Cardiac fibroblast (primary cell): Measurements from ENCODE around the gene TMPRSS2.

ENCODE experiments used
- DNase-seq, 2 donors: peaks; one replicate each; pipeline versions ENCODE4 v3.0.0 to v3.0.0-alpha.2; 2010; ENCODE audit warnings: low read depth in 2 of 2
- H3K4me3 ChIP-seq, 2 donors: replicated peaks in 1 of 2; 1 replicate in 1 of 2; 2 replicates in 1 of 2; pipeline ENCODE4 v1.5.1; 2011; ENCODE audit warnings: low read depth in 2 of 2, low read length in 2 of 2, mild to moderate bottlenecking in 2 of 2, moderate library complexity in 1 of 2
- CTCF ChIP-seq: IDR thresholded peaks from one replicate; pipeline ENCODE4 v1.5.1; 2011; ENCODE audit warnings: low read depth, mild to moderate bottlenecking, low read length, inconsistent platforms

The TMPRSS2 gene

GRCh38 chr21:41506005-41506594 is 1.9 kb downstream of the TMPRSS2 start:
- DNase-seq: no peak
- H3K4me3 ChIP-seq: no peak overlapping the region
- TF ChIP-seq CTCF: no peak

DNA sequence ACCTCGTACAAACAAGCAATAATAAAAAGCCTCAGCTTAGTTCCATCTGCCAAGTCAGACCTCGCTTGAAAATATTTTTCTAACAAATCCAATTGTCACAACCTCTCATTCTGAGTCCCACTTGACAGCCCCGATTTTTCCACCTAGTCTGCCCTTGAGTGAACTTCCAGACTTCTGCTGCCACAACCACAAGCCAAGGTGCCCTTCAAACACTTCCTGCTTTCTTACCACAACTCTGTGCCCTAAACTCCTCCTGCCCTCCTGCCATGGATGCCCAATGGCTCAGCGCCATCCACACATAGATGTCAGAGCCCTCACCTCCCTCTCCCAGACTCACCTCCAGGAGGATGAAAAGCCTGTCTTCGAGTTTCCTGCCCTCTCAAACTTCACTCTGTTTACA is 3.9 kb downstream of the TMPRSS2 start:
- no peak for DNase-seq
- H3K4me3 ChIP-seq: no peak overlapping the region
- no peak for TF ChIP-seq CTCF

DNA sequence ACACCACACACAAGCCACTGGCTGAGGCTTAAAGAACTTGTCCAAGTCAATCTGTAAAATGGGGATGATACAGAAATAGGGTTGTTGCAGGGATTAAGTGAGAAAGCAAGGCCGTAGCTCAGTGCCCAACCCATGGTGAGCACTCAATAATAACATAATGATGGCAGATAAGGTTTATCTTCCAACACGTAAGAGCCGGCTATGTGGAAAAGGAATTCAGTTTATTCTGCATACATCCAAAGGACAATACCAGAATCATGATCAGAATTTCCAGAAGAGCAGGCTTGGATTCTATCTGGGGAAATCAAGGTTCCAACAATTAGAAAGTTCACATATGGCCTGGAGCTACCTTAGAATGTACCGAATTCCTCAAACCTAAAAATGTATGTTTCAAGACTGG is 4.6 kb downstream of the TMPRSS2 start:
- TF ChIP-seq CTCF: no peak

DNA sequence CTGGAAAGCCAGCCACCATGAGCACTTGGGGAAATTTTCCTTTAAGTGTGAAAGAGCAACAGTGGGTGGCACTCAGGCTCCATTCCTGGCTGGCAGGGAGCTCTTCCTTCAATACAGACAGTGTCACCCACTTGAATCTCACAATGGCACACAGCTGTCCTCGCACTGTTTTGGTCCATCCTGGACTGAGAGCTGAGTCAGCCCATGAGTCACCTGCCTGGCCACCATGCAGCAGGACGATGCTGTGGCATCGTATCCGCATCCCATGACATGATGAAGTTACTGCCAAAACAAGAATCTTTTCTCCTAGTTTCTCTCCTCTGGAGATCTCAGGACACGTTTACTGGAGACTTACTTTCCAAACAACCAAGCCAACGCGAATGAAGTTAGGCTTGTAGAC is 6.0 kb downstream of the TMPRSS2 start:
- no peak for DNase-seq
- H3K4me3 ChIP-seq: no peak overlapping the region
- no peak for TF ChIP-seq CTCF

More for the DNA sequence above, 4.6 kb downstream of the TMPRSS2 start:
- DNase-seq: no peak
- H3K4me3 ChIP-seq: no peak overlapping the region

DNA sequence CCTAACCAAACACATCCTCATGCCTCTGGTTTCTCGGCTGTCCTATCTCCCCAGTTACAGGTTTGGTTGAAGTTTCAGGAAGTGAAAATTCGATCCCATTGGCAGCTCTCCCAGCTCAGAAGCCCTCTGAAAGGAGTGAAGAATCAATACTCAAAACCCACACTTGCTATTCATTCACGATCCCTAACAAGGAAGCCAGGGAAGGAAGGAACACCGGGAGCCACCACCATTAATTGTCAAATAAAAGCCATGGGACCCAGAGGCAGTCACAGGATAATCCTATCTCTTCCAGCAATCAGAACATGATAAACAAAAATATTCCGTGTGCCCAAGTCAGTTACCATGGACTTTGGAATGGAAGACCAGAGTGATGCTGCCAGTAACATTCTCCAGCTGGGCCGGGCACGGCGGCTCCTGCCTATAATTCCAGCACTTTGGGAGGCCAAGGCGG is 7.0 kb downstream of the TMPRSS2 start:
- TF ChIP-seq CTCF: no peak
- H3K4me3 ChIP-seq: no peak overlapping the region
- no peak for DNase-seq

GRCh38 chr21:41500363-41500762 is 7.6 kb downstream of the TMPRSS2 start:
- no peak for DNase-seq
- TF ChIP-seq CTCF: no peak
- no peak overlapping the region for H3K4me3 ChIP-seq

DNA sequence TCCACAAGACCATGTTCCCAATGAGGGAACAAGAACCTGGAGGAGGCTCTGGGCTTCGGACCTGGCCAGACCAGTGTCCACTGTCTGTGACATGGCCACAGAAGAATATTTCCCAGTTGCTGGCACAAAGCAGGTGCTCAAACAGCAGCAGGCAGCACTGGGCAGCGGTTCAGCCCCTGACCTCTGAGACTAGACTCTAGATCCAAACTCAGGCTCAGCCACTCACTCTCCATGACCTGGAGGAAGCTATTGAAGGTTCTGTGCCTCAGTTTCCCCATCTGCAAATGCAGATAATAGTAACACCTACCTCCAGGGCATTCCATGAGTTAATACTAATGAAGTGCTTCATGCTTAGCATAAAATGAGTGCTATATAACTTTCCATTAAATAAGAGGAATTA is 8.0 kb downstream of the TMPRSS2 start:
- no peak overlapping the region for H3K4me3 ChIP-seq
- DNase-seq: no peak
- no peak for TF ChIP-seq CTCF
